ENCODE measurements around the gene GTSE1.

The GTSE1 gene

GRCh38 chr22:46380069-46380468, 83.4 kb downstream of the GTSE1 start:
- DNase-seq (ENCODE audit: low spot score), result no peak
